Ureter (tissue), 1 donor: ENCODE data around the gene TREH. TPM values are rescaled to one million over a fixed set of nuclear protein-coding genes. Genes with fewer than 3 reads are reported as not detected.
A peak's percentile ranks its signal among the peaks of the same experiment; 100 is the strongest.
"Not testable (repeated sequence)": the region's sequence is repeated elsewhere in the genome, so short reads cannot be mapped to it uniquely, and the experiment has no call there.

Experiments used
- DNase-seq: peaks from one replicate; pipeline ENCODE4 v3.0.0-alpha.2; 2020; ENCODE audit warnings: low spot score
- total RNA-seq: library from RNA; stranded (reverse); gene quantifications from one replicate; pipeline ENCODE4 v1.2.4, GENCODE V29; 2023
- donor health status: DM: yes; HTN: yes; CAD: no.

Gene TREH
- total RNA-seq, 1 donor from 2014 or later = 0.44 TPM

- DNase-seq = no peak
Observed at GRCh38 chr11:118612378-118612777, 67.1 kb downstream of the TREH start.

GRCh38 chr11:118611433-118611795, 68.0 kb downstream of the TREH start:
- not testable (repeated sequence) for DNase-seq

GRCh38 chr11:118610773-118611432, 68.5 kb downstream of the TREH start:
- DNase-seq = peak; percentile 76

- DNase-seq = no peak
Observed at GRCh38 chr11:118610225-118610772, 69.2 kb downstream of the TREH start.

- no peak for DNase-seq
Observed at GRCh38 chr11:118609380-118610224, 69.8 kb downstream of the TREH start.

GRCh38 chr11:118608360-118609227, 70.9 kb downstream of the TREH start:
- peak; percentile 72 for DNase-seq

- no peak for DNase-seq
Observed at GRCh38 chr11:118607401-118608359, 71.8 kb downstream of the TREH start, which contains the start of gene PHLDB1. Gene PHLDB1, plus strand, starts transcription at chr11:118607615. Its CDS starts 6,222 bp downstream, at chr11:118613837.

Other genes with a start within 250 kb of the TREH start
- 106 TPM for gene KMT2A, start 243.2 kb downstream of the TREH start, total RNA-seq
- 0.60 TPM for gene TTC36, start 152.2 kb downstream of the TREH start, total RNA-seq
- 27.9 TPM for gene TMEM25, start 148.5 kb downstream of the TREH start, total RNA-seq
- gene IFT46, start 113.7 kb downstream of the TREH start, total RNA-seq = 26.7 TPM
- 118 TPM for gene ARCN1, start 107.2 kb downstream of the TREH start, total RNA-seq
- 93.1 TPM for gene PHLDB1, start 72.0 kb downstream of the TREH start, total RNA-seq
- 174 TPM for gene DDX6, start 111.5 kb upstream of the TREH start, total RNA-seq
- not detected for gene CXCR5, start 204.2 kb upstream of the TREH start, total RNA-seq
- 87.8 TPM for gene BCL9L, start 246.3 kb upstream of the TREH start, total RNA-seq